ENCODE data around the gene SPRR2G.
"Not testable (repeated sequence)": the region's sequence is repeated elsewhere in the genome, so short reads cannot be mapped to it uniquely, and the experiment has no call there.

SPRR2G gene

DNA sequence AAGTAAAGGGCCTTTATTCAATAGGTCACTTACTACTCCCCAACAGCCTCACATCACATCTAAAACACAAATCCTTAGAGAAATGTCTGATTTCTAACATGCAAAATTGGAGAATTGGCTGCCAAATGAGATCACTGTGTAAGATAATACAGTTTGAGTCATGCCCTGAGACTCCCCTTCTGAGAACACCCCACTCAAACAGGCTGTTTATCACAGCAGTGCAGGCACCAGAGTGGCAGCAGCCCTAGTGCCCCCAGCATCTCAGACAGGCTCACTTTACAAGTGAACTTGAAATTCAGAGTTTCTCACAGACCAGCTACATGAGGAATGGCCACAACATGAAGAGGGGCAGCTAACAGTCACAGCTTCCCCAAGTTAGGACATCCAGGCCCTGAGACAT lies 35.4 kb downstream of the SPRR2G start:
- not testable (repeated sequence) for DNase-seq (ENCODE audit: extremely low read depth in 1 of 2, low read depth in 1 of 2)

- DNase-seq (ENCODE audit: extremely low read depth in 1 of 2, low read depth in 1 of 2): no peak
Measured at GRCh38 chr1:153113416-153113815, 37.3 kb downstream of the SPRR2G start, which contains the start of gene SPRR2F. Gene SPRR2F (minus strand): TSS chr1:153113516. CDS start chr1:153112733, 783 bp downstream.

- not testable (repeated sequence) for DNase-seq (ENCODE audit: extremely low read depth in 1 of 2, low read depth in 1 of 2)
Measured at GRCh38 chr1:153112454-153112853, 38.2 kb downstream of the SPRR2G start.

DNA sequence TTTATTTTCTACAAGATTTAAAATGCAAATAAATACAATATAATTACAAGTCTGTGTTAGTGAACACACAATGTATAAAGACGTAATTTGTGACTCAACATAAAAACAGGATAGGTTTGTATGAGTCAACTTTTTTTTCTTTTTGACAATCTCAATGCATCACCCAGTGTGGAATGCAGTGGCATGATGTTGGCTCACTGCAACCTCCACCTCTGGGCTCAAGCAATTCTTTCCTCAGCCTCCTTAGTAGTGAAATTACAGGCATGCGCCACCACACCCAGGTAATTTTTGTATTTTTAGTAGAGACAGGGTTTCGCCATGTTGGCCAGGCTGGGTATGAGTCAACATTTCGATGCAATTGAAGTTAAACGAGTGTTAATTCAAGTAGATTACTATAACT lies 50.4 kb downstream of the SPRR2G start:
- DNase-seq (ENCODE audit: extremely low read depth in 1 of 2, low read depth in 1 of 2): no peak

Data from stimulated activated CD8-positive, alpha-beta memory T cell treated with anti-CD3 and anti-CD28 coated beads, Interleukin-7, amount 100 ng/mL, for 48 hours (primary cell).